ENCODE results near the gene SP6. TPM values are rescaled to one million over a fixed set of nuclear protein-coding genes. Genes with fewer than 3 reads are reported as not detected.

The SP6 gene
- total RNA-seq, 1 donor from 2014 or later, result 5.9 TPM

GRCh38 chr17:47879028-47879585, 28.1 kb upstream of the SP6 start:
- no peak for ATAC-seq

GRCh38 chr17:47878203-47879027, 27.5 kb upstream of the SP6 start:
- peak; percentile 15 for ATAC-seq

DNA sequence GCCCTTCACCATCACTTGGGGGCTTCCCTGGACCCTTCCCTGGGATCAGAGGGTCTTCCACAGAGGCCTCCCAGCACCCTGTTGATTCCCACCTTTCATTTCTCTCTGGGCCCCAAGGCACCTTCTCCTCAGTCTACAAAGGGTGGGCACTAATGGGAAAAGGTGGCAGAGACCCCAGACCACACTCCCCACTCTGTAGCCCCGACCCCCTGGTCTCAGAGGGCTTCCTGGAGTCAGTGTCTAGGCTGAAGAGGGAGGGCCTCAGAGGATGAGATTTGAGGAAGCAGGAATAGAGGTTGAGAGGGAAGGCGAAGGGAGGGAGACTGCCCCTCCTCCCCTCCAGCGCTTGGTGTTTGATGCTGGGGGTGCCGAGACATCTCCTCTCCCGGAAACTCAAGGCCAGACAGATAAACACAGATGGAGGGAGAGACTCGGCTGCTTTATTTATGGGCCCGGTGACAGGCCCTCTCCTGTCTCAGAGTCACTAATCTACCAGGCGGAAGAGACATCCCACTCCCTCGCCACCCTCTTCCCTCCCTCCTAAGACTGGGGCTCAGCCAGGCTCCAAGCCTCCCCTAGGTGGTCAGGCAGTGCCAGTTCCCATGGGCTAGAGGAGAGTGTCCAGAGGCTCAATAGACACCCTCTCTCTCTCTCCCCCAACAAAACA, 26.5 kb upstream of the SP6 start:
- no peak for ATAC-seq

GRCh38 chr17:47875011-47875985, 24.3 kb upstream of the SP6 start:
- no peak for ATAC-seq

- no peak for ATAC-seq
Measured at GRCh38 chr17:47873200-47874090, 22.5 kb upstream of the SP6 start.

DNA sequence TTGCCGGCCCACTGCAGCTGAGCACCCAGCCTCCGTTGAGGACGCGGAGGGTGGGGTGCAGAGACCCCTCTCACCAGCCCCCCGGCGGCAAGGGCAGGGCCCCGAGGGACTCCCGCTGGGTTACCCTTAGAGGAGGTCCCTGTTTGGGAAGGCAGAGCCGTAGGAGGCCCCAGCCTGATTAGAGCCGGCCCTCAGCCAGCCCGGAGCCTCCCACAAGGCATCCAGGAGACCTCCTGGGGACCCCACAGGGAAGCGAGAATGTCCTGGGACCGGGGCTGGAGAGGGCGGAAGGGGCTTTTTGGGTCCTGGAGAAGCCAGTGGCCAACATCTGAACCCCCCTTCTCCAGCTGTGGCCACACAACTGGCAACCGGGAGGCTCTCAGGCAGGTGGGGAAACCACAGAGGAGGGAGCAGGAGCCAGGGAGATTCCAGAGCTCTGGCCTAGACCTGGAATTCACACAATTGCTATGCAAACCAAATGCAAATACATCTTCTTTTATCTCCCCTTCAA, 21.7 kb upstream of the SP6 start:
- ATAC-seq, result no peak

GRCh38 chr17:47872019-47872650, 21.2 kb upstream of the SP6 start:
- ATAC-seq, result peak; percentile 45

DNA sequence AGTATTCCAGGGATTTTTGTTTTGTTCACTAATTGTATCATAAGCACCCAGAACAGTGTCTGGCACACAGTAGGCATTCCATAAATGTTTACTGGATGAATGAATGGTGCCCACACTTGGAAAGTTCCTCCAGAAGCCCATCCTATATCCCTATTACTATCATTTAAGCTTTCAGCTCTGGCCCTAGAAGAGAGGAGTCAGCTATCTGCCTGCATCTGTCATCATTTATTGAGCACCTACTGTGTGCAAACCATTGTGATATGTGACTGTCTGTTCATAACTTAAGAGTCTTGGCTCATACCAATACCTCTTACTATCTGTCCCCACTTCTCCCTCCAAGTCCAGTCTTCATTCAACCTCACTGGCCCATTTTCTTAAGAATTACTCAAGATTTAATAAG, 20.1 kb upstream of the SP6 start:
- no peak for ATAC-seq

DNA sequence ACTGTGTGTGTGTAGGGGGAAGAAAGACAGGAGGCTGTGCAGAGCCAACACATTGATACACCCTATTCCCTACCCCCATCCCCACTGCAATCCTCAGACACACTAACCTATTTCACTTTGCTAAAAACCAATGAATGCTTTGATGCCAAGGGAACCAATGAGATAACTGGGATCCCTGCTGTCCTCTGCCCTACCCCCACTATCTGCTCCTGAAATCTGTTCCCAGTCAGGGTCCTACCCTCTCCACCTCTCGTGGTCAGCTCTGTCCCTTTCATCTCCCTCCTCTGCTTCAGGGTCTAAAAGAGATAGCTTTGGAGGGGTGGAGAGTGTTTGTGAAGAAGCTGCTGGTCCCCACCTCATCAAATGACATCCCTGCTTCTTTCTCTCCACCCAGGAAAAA, 19.1 kb upstream of the SP6 start:
- ATAC-seq, result no peak

- no peak for ATAC-seq
Measured at GRCh38 chr17:47869114-47869513, 18.2 kb upstream of the SP6 start.

GRCh38 chr17:47867813-47868533, 17.0 kb upstream of the SP6 start:
- no peak for ATAC-seq

DNA sequence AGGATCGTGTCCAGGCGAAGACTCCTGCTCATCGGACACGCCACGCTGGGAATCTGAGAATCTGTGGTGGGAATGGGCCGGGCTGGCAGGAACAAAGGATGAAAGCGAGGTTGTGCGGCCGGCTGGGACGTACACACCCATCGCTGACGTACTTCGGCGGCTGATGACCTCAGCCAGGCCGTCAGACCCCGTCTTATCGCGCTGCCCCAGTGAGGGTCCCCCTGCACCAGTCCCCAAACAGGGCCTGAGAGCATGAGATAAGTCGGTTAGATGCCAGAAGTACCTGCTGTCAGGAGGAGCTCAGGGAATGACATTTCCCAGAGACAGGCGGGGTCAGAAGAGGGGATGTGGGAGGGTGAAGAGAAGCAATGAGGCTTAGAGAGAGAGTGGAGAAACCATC, 16.0 kb upstream of the SP6 start:
- peak; percentile 29 for ATAC-seq

- ATAC-seq, result peak; percentile 62
Measured at GRCh38 chr17:47864791-47865216, 13.8 kb upstream of the SP6 start.

DNA sequence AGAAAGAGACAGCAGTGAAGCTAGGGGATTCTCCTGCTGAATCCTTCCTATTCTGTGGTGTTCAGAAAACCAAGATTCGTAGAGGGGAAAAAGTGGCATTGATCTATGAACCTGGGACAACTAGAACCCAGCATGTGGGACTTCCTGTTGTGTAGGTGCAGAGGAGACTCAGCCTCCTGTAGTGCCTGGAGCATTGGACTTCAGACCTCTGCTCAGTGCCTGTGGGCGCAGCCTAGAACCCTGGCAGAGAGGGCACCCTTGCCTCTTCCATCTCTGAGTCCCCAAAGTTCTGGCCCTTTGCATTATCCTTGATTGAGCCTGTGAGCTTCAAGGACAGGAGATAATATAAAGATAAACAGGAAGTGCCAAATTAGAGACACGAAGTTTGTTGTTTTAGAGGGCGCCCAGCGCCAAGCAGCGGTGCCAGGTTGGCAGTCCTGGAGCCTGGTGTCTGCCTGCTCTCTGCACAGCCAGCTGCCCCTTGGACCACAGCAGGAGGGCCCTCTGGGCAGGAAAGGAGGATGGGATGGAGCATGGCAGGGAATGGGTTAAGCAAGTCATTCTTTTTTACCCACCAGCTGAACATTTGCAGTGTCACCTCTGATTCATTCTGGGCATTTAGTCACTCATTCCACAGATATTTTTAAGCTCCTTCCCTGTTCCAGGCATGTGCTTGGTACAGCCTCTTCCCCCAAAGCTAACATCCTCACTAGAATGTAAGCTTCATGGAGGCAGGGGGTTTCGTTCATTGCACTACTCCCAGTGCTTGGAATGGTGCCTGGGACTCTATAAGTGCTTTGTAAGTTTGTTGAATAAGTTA, 11.9 kb upstream of the SP6 start:
- peak; percentile 23 for ATAC-seq

- no peak for ATAC-seq
Measured at GRCh38 chr17:47860386-47860785, 9.4 kb upstream of the SP6 start.

DNA sequence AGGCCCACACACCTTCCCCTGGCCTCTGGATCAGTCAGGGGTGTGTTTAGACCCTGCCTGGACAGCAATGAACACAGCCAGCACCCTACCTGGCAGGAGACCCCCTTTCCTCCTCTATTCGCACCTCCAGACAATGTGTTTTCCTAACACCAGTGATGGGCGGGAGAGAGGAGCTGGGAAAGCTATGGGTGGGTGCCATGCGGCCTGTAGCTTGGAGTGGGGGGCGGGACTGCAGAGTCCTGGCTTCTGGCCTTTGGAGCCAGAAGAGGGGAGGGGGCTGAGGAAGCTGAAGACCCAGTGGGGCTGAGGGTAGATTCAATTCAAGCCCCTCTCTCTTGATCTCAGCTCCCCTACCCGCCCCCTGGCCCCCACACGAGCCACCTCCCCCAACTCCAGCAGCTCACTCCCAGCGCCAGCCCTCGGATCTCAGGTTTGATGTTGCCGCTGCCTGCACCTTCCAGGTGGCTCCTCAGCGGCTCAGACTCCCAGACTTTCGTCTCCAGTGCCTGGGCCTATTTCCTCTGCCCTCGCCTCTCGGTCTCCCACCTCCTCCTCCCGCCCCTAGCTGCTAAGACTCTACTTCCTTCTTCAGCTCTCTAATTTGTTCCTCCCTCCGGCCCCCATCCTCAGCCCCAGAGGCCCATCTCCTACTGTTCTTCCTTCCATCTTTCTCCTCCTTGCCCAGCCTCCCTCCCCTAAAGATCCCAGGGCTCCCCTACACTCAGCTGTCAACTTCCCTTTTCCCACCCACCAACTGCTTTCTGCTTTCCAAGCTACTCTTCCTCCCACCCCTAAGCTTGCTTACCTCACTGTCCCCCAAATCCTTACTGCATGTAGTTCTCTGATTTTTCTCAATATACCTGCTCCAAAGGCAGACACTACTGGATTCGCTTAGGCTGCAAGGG, 6.8 kb upstream of the SP6 start:
- no peak for ATAC-seq

- no peak for ATAC-seq
Measured at GRCh38 chr17:47856830-47857229, 5.9 kb upstream of the SP6 start.

DNA sequence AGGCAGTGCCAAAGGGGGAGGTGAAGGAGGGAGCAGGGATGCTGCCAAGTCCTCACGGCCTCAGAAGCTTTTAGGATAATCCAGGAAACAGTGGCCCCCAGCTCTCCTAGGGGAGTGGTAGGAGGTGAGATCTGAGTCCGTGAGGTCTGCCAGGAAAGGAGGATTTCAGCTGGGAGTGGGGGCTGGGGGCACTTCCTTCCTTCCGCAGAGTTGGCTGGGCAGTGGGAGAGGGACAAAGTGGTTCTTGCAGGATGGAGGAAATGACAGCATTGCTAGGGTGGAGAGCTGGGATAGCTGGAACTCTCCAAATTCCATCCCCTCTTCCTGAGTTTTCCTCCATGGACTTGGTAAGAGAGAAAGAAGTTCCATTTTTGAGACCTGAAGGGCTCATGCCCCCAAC, 4.8 kb upstream of the SP6 start:
- no peak for ATAC-seq
